Skeletal muscle tissue (tissue), 4 donors: ENCODE results near the gene DUSP22. TPM values are rescaled to one million over a fixed set of nuclear protein-coding genes. Genes with fewer than 3 reads are reported as not detected.

ENCODE experiments used
- H3K27ac ChIP-seq: one replicate; pipeline ENCODE4 v1.7.0; 2013; ENCODE audit warnings: mild to moderate bottlenecking, low read depth, low read length, inconsistent platforms
- H3K27me3 ChIP-seq, 3 donors: one replicate each; pipeline ENCODE4 v1.7.0; 2013; ENCODE audit warnings: low read length in 3 of 3; ENCODE audit not compliant: control insufficient read depth in 3 of 3, insufficient read depth in 3 of 3
- H3K36me3 ChIP-seq, 3 donors: one replicate each; pipeline ENCODE4 v1.7.0; 2013; ENCODE audit warnings: low read length in 3 of 3; ENCODE audit not compliant: control insufficient read depth in 3 of 3, insufficient read depth in 3 of 3
- H3K4me1 ChIP-seq, 3 donors: one replicate each; pipeline ENCODE4 v1.7.0; 2013; ENCODE audit warnings: low read length in 3 of 3, mild to moderate bottlenecking in 3 of 3; ENCODE audit not compliant: control insufficient read depth in 3 of 3, insufficient read depth in 3 of 3
- H3K4me3 ChIP-seq, 3 donors: one replicate each; pipeline ENCODE4 v1.7.0; 2013; ENCODE audit warnings: low read length in 3 of 3
- H3K9ac ChIP-seq, 3 donors: one replicate each; pipeline ENCODE4 v1.7.0; 2013; ENCODE audit warnings: low read length in 3 of 3, mild to moderate bottlenecking in 3 of 3, moderate library complexity in 2 of 3, low read depth in 1 of 3
- H3K9me3 ChIP-seq, 3 donors: one replicate each; pipeline ENCODE4 v1.7.0; 2013; ENCODE audit warnings: low read length in 3 of 3; ENCODE audit not compliant: control insufficient read depth in 3 of 3
- total RNA-seq: library from RNA; depleted of rRNA; stranded (reverse); fragments of >200 nt; gene quantifications from one replicate; pipeline ENCODE4 v1.2.3, GENCODE V29; 2014
- donor health status: Osteomylitis.

The DUSP22 gene
- total RNA-seq, 1 donor from 2014 or later, result 17.7 TPM

GRCh38 chr6:296151-297122 lies 4.2 kb downstream of the DUSP22 start:
- H3K9me3 ChIP-seq, result peaks cover 0 to 3% (median 0%) of the 10 kb centered on the region in 3 donors
- H3K4me1 ChIP-seq, result peaks cover 44 to 52% (median 49%) of the 10 kb centered on the region in 3 donors
- no peak overlapping the region for H3K4me3 ChIP-seq
- H3K9ac ChIP-seq, result peak overlapping the region in 1 of 3 donors; percentile 37
- H3K27ac ChIP-seq, result peak overlapping the region; percentile 3
- no peaks in the 10 kb centered on the region for H3K36me3 ChIP-seq
- H3K27me3 ChIP-seq, result no peaks in the 10 kb centered on the region

- Histone ChIP-seq H3K4me1 (peaks cover 44 to 51% (median 49%) of the 10 kb centered on the region in 3 donors), H3K9ac (no peak overlapping the region)
These were observed 5.4 kb downstream of the DUSP22 start for GRCh38 chr6:297571-298232.

GRCh38 chr6:298233-299103 lies 6.2 kb downstream of the DUSP22 start:
- no peaks in the 10 kb centered on the region for H3K27me3 ChIP-seq
- H3K4me1 ChIP-seq, result peaks cover 42 to 47% (median 46%) of the 10 kb centered on the region in 3 donors
- H3K9me3 ChIP-seq, result peaks cover 0 to 3% (median 0%) of the 10 kb centered on the region in 3 donors
- no peak overlapping the region for H3K4me3 ChIP-seq
- H3K27ac ChIP-seq, result peak overlapping the region; percentile 16
- H3K9ac ChIP-seq, result no peak overlapping the region
- peaks cover 0 to 9% (median 0%) of the 10 kb centered on the region in 3 donors for H3K36me3 ChIP-seq

More at GRCh38 chr6:297571-298232, 5.4 kb downstream of the DUSP22 start:
- peaks cover 0 to 3% (median 0%) of the 10 kb centered on the region in 3 donors for H3K9me3 ChIP-seq
- peaks cover 0 to 5% (median 0%) of the 10 kb centered on the region in 3 donors for H3K36me3 ChIP-seq
- no peak overlapping the region for H3K27ac ChIP-seq
- H3K27me3 ChIP-seq, result no peaks in the 10 kb centered on the region
- H3K4me3 ChIP-seq, result no peak overlapping the region

DNA sequence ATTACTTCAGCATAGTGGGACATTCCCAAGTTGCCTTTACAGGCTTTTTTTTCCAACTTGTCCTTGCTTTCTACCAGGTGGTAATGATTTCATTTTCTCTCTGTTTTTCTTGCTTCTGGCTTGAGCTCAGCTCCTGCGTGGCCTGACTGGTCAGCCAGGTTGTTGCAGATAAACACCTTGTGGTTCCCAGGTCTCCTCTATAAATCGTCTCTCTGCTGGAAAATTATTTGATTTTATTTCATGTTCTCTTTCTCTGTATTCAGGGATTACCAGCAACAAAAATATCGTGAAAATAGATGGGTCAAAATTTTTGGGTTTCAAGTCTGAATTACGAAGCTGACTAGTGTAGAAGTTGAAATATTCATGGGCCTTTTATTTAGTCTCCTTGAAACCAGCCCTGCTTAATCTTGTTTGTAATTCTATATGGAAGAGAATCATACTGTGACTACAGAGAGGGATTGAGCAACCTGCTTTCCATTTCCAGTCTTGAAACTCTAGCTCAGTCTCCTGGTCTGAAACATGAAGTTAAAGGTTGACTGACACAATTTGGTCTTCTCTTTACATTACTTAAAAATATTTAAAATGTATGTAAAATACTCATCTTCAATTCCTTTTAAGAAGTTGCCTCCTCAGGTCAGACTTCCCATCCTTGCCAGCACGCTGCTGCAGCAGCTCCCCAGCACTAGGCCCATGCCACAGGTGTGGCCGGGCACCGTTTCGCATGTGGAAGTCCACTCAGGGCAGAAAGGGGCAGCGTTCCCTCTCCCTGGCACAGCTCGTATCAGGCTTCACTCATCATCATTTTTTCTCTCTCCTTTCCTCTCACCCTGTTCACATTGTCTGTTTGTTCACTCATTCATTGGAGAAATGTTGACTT lies 7.1 kb downstream of the DUSP22 start:
- Histone ChIP-seq H3K9ac (no peak overlapping the region), H3K4me1 (peaks cover 40 to 46% (median 41%) of the 10 kb centered on the region in 3 donors), H3K9me3 (peaks cover 0 to 3% (median 0%) of the 10 kb centered on the region in 3 donors), H3K27ac (peak overlapping the region; percentile 16), H3K27me3 (no peaks in the 10 kb centered on the region), H3K36me3 (peaks cover 0 to 11% (median 0%) of the 10 kb centered on the region in 3 donors), H3K4me3 (no peak overlapping the region)

DNA sequence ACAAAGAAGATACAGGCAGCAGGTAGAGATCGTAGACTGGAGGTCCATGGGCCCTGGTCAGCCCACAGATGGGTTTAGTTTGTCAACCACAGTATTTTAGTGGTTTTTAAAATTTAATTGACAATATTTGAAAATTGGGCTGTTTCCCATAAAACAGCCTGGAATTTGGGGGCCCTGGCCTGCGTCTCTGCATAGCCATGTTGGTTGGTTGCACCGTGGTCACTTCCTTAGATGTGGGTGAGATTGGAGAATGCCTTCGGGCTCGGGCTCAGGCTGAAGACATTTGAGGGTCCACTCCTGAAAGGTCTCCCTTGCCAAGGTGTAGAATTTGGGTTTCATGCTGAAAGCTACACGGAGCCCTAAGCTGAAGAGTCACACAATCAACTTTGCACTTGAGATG lies 7.7 kb downstream of the DUSP22 start:
- peaks cover 40 to 42% (median 41%) of the 10 kb centered on the region in 3 donors for H3K4me1 ChIP-seq
- peaks cover 0 to 12% (median 0%) of the 10 kb centered on the region in 3 donors for H3K36me3 ChIP-seq
- no peak overlapping the region for H3K9ac ChIP-seq
- H3K27me3 ChIP-seq, result no peaks in the 10 kb centered on the region
- no peak overlapping the region for H3K27ac ChIP-seq
- H3K4me3 ChIP-seq, result no peak overlapping the region
- H3K9me3 ChIP-seq, result peaks cover 0 to 3% (median 0%) of the 10 kb centered on the region in 3 donors

GRCh38 chr6:300494-301198 lies 8.4 kb downstream of the DUSP22 start:
- Histone ChIP-seq H3K9ac (no peak overlapping the region), H3K27ac (no peak overlapping the region), H3K9me3 (peaks cover 0 to 3% (median 0%) of the 10 kb centered on the region in 3 donors), H3K4me1 (peaks cover 40 to 44% (median 41%) of the 10 kb centered on the region in 3 donors), H3K36me3 (peaks cover 0 to 12% (median 0%) of the 10 kb centered on the region in 3 donors), H3K27me3 (no peaks in the 10 kb centered on the region), H3K4me3 (no peak overlapping the region)

GRCh38 chr6:301526-301925 lies 9.2 kb downstream of the DUSP22 start:
- H3K36me3 ChIP-seq, result peaks cover 0 to 12% (median 0%) of the 10 kb centered on the region in 3 donors
- H3K9me3 ChIP-seq, result peaks cover 0 to 3% (median 0%) of the 10 kb centered on the region in 3 donors
- H3K27me3 ChIP-seq, result no peaks in the 10 kb centered on the region
- H3K27ac ChIP-seq, result no peak overlapping the region
- no peak overlapping the region for H3K4me3 ChIP-seq
- H3K4me1 ChIP-seq, result peaks cover 33 to 42% (median 41%) of the 10 kb centered on the region in 3 donors
- no peak overlapping the region for H3K9ac ChIP-seq

DNA sequence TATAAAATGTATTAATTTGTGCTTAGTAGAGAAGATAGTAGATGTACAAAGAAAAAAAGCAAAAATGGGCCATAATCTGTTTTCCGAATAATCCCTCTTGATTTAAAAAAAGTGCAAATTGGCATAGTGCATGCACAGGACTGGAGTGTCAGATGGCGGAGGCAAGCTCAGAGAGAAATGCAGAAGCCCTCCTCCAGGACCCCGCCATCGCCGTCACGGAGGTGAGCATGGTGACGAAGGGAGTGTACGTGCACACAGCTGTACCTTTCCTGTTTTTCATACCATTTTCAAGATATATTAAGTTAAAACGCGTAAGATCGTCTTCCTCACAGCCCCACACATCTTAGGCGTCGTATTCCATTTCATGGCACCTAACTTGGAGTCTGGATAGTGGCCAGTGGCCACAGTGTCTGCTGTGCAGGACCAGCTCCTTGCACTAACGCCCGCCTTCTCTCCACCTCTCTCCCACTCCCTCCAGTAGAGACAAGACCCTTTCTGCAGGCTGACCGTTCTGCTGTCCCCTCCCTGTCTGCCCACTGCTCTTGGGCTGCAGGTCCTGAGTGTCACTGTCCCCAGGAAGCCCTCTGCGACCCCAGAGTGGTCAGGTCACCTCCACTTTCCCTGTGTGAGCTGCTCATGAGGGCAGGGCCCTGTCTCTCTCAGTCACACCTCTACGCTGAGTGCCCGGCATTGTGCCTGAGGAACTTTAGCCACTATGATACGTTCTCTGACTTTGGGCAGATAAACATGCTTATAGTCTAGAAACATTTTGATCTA lies 9.8 kb downstream of the DUSP22 start:
- Histone ChIP-seq H3K27me3 (no peaks in the 10 kb centered on the region), H3K9me3 (peaks cover 0 to 3% (median 0%) of the 10 kb centered on the region in 3 donors), H3K4me3 (no peak overlapping the region), H3K4me1 (peaks cover 33 to 42% (median 40%) of the 10 kb centered on the region in 3 donors), H3K9ac (no peak overlapping the region), H3K36me3 (peaks cover 0 to 12% (median 0%) of the 10 kb centered on the region in 3 donors), H3K27ac (no peak overlapping the region)
